Measurements from ENCODE around the gene SH3PXD2A. TPM values are rescaled to one million over a fixed set of nuclear protein-coding genes. Genes with fewer than 3 reads are reported as not detected.

SH3PXD2A gene
- total and polyA plus RNA-seq, 2 of the 4 experiments (the other 2 are of a cell fraction) = 6.3 to 23.0 TPM

GRCh38 chr10:103789771-103790201 is 65.6 kb downstream of the SH3PXD2A start:
- Histone ChIP-seq H3K56ac (ENCODE audit: extremely low read depth, insufficient read depth, low read length) (no peak overlapping the region), H2BK5ac (ENCODE audit: low read depth, low read length, poor library complexity, severe bottlenecking) (no peak overlapping the region), H4K8ac (ENCODE audit: low read depth in 2 of 2, low read length in 2 of 2) (no peak overlapping the region), H2BK20ac (ENCODE audit: low read depth, low read length) (no peak overlapping the region), H4K91ac (ENCODE audit: insufficient read depth, low read depth, low read length) (no peak overlapping the region), H3K9me1 (ENCODE audit: insufficient read depth, low read length) (peaks cover 2% of the 10 kb centered on the region), H3K36me3 (ENCODE audit: control insufficient read depth, insufficient read depth, low read length) (no peaks in the 10 kb centered on the region), H4K5ac (ENCODE audit: low read depth, low read length) (no peak overlapping the region), H3K18ac (ENCODE audit: low read depth, low read length) (no peak overlapping the region), H3K27me3 (ENCODE audit: control insufficient read depth, insufficient read depth, low read length) (no peaks in the 10 kb centered on the region), H2AK9ac (replicated peaks; ENCODE audit: low read depth, low read length, poor library complexity) (no peak overlapping the region), H3K4me1 (ENCODE audit: control insufficient read depth, insufficient read depth, low read length) (peaks cover 2% of the 10 kb centered on the region), H2AK5ac (ENCODE audit: low read depth, low read length) (no peak overlapping the region), H3K14ac (replicated peaks; ENCODE audit: low read depth, low read length) (no peak overlapping the region), H3K79me1 (ENCODE audit: low read depth in 1 of 2, low read length in 2 of 2) (no peaks in the 10 kb centered on the region), H2AFZ (replicated peaks; ENCODE audit: low read length, poor library complexity) (no peak overlapping the region), H2BK120ac (ENCODE audit: low read depth, low read length) (no peak overlapping the region), H2BK15ac (ENCODE audit: low read depth, low read length) (no peak overlapping the region), H3K4me3 (ENCODE audit: insufficient read depth, low read depth, low read length) (no peak overlapping the region), H3K23ac (ENCODE audit: low read depth, low read length) (no peak overlapping the region), H3K4me2 (ENCODE audit: low read depth, low read length) (no peak overlapping the region), H3K9me3 (ENCODE audit: control insufficient read depth, insufficient read depth, low read length) (no peaks in the 10 kb centered on the region), H3K9ac (ENCODE audit: low read depth, low read length) (no peak overlapping the region), H3K27ac (ENCODE audit: insufficient read depth, low read length) (no peak overlapping the region), H3K4ac (ENCODE audit: low read depth, low read length) (no peak overlapping the region), H4K20me1 (ENCODE audit: insufficient read depth, low read length) (no peaks in the 10 kb centered on the region)
- TF ChIP-seq RFX5 (IDR thresholded peaks at IDR 0.05; ENCODE audit: low read depth, low read length) = no peak
- TF ChIP-seq FOS (IDR thresholded peaks at IDR 0.05; ENCODE audit: low read depth, low read length) = no peak
- TF ChIP-seq RAD21 (IDR thresholded peaks at IDR 0.05; ENCODE audit: low read length) = no peak
- intact Hi-C loops (cut with micrococcal nuclease) (no loop called here), dilution Hi-C loops (cut with HindIII; ENCODE audit: low sequenced_read_pairs, unreplicated experiment) (no loop called here), in situ Hi-C loops (cut with MboI; ENCODE audit: low sequenced_read_pairs) (no loop called here)
- CTCF ChIA-PET = no interaction called here
- no peak for ATAC-seq (ENCODE audit: low read depth)
- BruUV-seq (replicated peaks) = no TSS peak
- 40% methylated on average over 1 of the region's 7 CpGs; no CpG with 5 or more reads in 1 of the 2 experiments for WGBS, 2 experiments (ENCODE audit: extremely low coverage in 2 of 2, insufficient read length in 1 of 2)
- POLR2A ChIA-PET (ENCODE audit: unreplicated experiment) = interaction anchor here (0.6 to 0.7 kb wide), 2 partner anchors 9 to 62 kb away, joined by 3 read pairs; no protein-coding TSS in a partner anchor
- no peak for DNase-seq
